Activated CD8-positive, alpha-beta memory T cell treated with anti-CD3 and anti-CD28 coated beads, Interleukin-2, amount 50 U/mL, for 4 hours (primary cell): ENCODE data around the gene CD55.

Experiments
- DNase-seq: peaks from one replicate; pipeline ENCODE4 v3.0.0-alpha.2; 2020

Gene CD55

GRCh38 chr1:207321079-207321789 is at the start of gene CD55:
Gene CD55, plus strand, starts transcription at chr1:207321678. Its CDS starts 88 bp downstream, at chr1:207321766.
- peak; percentile 98 for DNase-seq

GRCh38 chr1:207274882-207275281 is 46.6 kb upstream of the CD55 start:
- DNase-seq = no peak

GRCh38 chr1:207276465-207276864 is 45.0 kb upstream of the CD55 start:
- DNase-seq = no peak

- no peak for DNase-seq
Observed at GRCh38 chr1:207277241-207277640, 44.2 kb upstream of the CD55 start.

- no peak for DNase-seq
Observed at GRCh38 chr1:207279652-207280051, 41.8 kb upstream of the CD55 start.

- no peak for DNase-seq
Observed at GRCh38 chr1:207280706-207281105, 40.8 kb upstream of the CD55 start.

GRCh38 chr1:207282058-207282457 is 39.4 kb upstream of the CD55 start:
- DNase-seq = no peak

- DNase-seq = no peak
Observed at GRCh38 chr1:207282496-207283380, 38.7 kb upstream of the CD55 start.

GRCh38 chr1:207283421-207283820 is 38.1 kb upstream of the CD55 start:
- DNase-seq = no peak

GRCh38 chr1:207284209-207284897 is 37.1 kb upstream of the CD55 start:
- no peak for DNase-seq

GRCh38 chr1:207286786-207287468 is 34.6 kb upstream of the CD55 start:
- DNase-seq = no peak

- no peak for DNase-seq
Observed at GRCh38 chr1:207288315-207288714, 33.2 kb upstream of the CD55 start.

- no peak for DNase-seq
Observed at GRCh38 chr1:207289756-207290155, 31.7 kb upstream of the CD55 start.

- no peak for DNase-seq
Observed at GRCh38 chr1:207291723-207292122, 29.8 kb upstream of the CD55 start.

GRCh38 chr1:207298186-207298585 is 23.3 kb upstream of the CD55 start:
- no peak for DNase-seq

- DNase-seq = no peak
Observed at GRCh38 chr1:207298636-207299398, 22.7 kb upstream of the CD55 start.

- no peak for DNase-seq
Observed at GRCh38 chr1:207300970-207301369, 20.5 kb upstream of the CD55 start.

GRCh38 chr1:207302618-207303393 is 18.7 kb upstream of the CD55 start:
- DNase-seq = no peak

GRCh38 chr1:207304710-207305488 is 16.6 kb upstream of the CD55 start:
- no peak for DNase-seq

GRCh38 chr1:207305489-207305873 is 16.0 kb upstream of the CD55 start:
- no peak for DNase-seq

GRCh38 chr1:207306023-207306422 is 15.5 kb upstream of the CD55 start:
- no peak for DNase-seq
